SU-DHL-6 (cell line): ENCODE data around the gene PDE4B.
"Not testable (repeated sequence)": the region's sequence is repeated elsewhere in the genome, so short reads cannot be mapped to it uniquely, and the experiment has no call there.

Experiments
- H2AFZ ChIP-seq: fragments of 200-600 bp; sonication (generic); 2 replicates; pipeline ENCODE4 v1.6.1; 2014; ENCODE audit warnings: low read depth, mild to moderate bottlenecking, moderate library complexity, mixed read lengths, antibody characterized with exemption, low read length; ENCODE audit not compliant: severe bottlenecking
- H3F3A ChIP-seq: fragments of 200-600 bp; shearing (Covaris generic); 2 replicates; pipeline ENCODE4 v1.6.0; 2016; ENCODE audit warnings: antibody characterized with exemption, mild to moderate bottlenecking; ENCODE audit not compliant: insufficient read depth
- H3K27ac ChIP-seq: fragments of 200-600 bp; sonication (generic); 2 replicates; pipeline ENCODE4 v1.5.1; 2016; ENCODE audit warnings: low read depth, mild to moderate bottlenecking, low read length, moderate library complexity, mixed read lengths
- H3K27me3 ChIP-seq: fragments of 200-600 bp; sonication (generic), shearing (Covaris generic); 2 replicates; pipeline ENCODE4 v1.6.0; 2014; ENCODE audit warnings: mild to moderate bottlenecking, low read length
- H3K36me3 ChIP-seq: fragments of 200-600 bp; sonication (generic); 2 replicates; pipeline ENCODE4 v1.6.1; 2014; ENCODE audit warnings: mild to moderate bottlenecking, low read length, mixed read lengths
- H3K4me2 ChIP-seq: fragments of 300-600, 200-600 bp; shearing (Covaris generic), sonication (generic); 2 replicates; pipeline ENCODE4 v1.6.0; 2014; ENCODE audit warnings: low read length, low read depth, mild to moderate bottlenecking; ENCODE audit not compliant: poor library complexity, severe bottlenecking
- H3K4me3 ChIP-seq: fragments of 200-600 bp; sonication (generic); 2 replicates; pipeline ENCODE4 v1.5.1; 2014; ENCODE audit warnings: antibody characterized with exemption, low read length, mild to moderate bottlenecking, mixed read lengths; ENCODE audit not compliant: insufficient read depth, poor library complexity, severe bottlenecking
- H3K79me2 ChIP-seq: fragments of 200-600 bp; sonication (generic); 2 replicates; pipeline ENCODE4 v1.6.1; 2014; ENCODE audit warnings: mild to moderate bottlenecking, low read length, moderate library complexity; ENCODE audit not compliant: insufficient read depth
- H3K9ac ChIP-seq: fragments of 200-600 bp; sonication (generic); 2 replicates; pipeline ENCODE4 v1.7.0; 2014; ENCODE audit warnings: mild to moderate bottlenecking, low read length
- H3K9me2 ChIP-seq: fragments of 200-600 bp; sonication (generic); replicated peaks from 2 replicates; pipeline ENCODE4 v1.6.1; 2014; ENCODE audit warnings: low read length; ENCODE audit not compliant: insufficient read depth
- H3K9me3 ChIP-seq: fragments of 200-600 bp; sonication (generic); 2 replicates; pipeline ENCODE4 v1.6.1; 2014; ENCODE audit warnings: low read length, mixed read lengths; ENCODE audit not compliant: insufficient read depth
- H4K20me1 ChIP-seq: fragments of 200-600 bp; sonication (generic); 2 replicates; pipeline ENCODE4 v1.6.1; 2014; ENCODE audit warnings: low read depth, mild to moderate bottlenecking, antibody characterized with exemption, low read length, moderate library complexity, mixed read lengths
- CTCF ChIP-seq: fragments of 200-600 bp; sonication (generic); IDR thresholded peaks from one replicate; pipeline ENCODE4 v1.5.1; 2017; ENCODE audit warnings: antibody characterized with exemption, mild to moderate bottlenecking, low read length, moderate library complexity; ENCODE audit not compliant: insufficient read depth, poor library complexity, severe bottlenecking
- EZH2phosphoT487 ChIP-seq: fragments of 200-600 bp; sonication (generic), shearing (Covaris generic); conservative IDR thresholded peaks from 2 replicates; pipeline ENCODE4 v1.6.1; 2018; ENCODE audit warnings: mild to moderate bottlenecking, antibody characterized with exemption, low read length, moderate library complexity, mixed read lengths

Gene PDE4B

GRCh38 chr1:65964123-65964522 lies 171.4 kb downstream of the PDE4B start:
- Histone ChIP-seq H3K4me2 (no peak overlapping the region), H3K27ac (no peak overlapping the region), H3K36me3 (no peaks in the 10 kb centered on the region), H4K20me1 (no peaks in the 10 kb centered on the region), H2AFZ (no peak overlapping the region), H3F3A (no peaks in the 10 kb centered on the region), H3K9me2 (no peaks in the 10 kb centered on the region), H3K27me3 (no peaks in the 10 kb centered on the region), H3K9ac (no peak overlapping the region), H3K4me3 (no peak overlapping the region), H3K9me3 (no peaks in the 10 kb centered on the region), H3K79me2 (no peaks in the 10 kb centered on the region)
- TF ChIP-seq CTCF (no peak), EZH2phosphoT487 (no peak)

GRCh38 chr1:65965112-65965996 lies 172.7 kb downstream of the PDE4B start:
- Histone ChIP-seq H3K27ac (no peak overlapping the region), H3K9me3 (no peaks in the 10 kb centered on the region), H3K9ac (no peak overlapping the region), H3K4me3 (no peak overlapping the region), H3K36me3 (no peaks in the 10 kb centered on the region), H3K4me2 (no peak overlapping the region), H2AFZ (no peak overlapping the region), H3K79me2 (no peaks in the 10 kb centered on the region), H3K9me2 (no peaks in the 10 kb centered on the region), H3F3A (no peaks in the 10 kb centered on the region), H4K20me1 (no peaks in the 10 kb centered on the region), H3K27me3 (no peaks in the 10 kb centered on the region)
- no peak for TF ChIP-seq CTCF
- TF ChIP-seq EZH2phosphoT487, result no peak

DNA sequence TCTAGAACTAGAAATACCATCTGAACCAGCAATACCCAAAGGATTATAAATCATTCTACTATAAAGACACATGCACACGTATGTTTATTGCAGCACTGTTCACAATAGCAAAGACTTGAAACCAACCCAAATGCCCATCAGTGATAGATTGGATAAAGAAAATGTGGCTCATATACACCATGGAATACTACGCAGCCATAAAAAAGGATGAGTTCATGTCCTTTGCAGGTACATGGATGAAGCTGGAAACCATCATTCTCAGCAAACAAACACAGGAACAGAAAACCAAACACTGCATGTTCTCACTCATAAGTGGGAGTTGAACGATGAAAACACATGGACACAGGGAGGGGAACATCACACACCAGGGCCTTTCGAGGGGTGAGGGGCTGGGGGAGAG lies 174.8 kb downstream of the PDE4B start:
- H3K79me2 ChIP-seq, H3K4me3 ChIP-seq, H3K27ac ChIP-seq, H3K36me3 ChIP-seq, H3F3A ChIP-seq, H3K9ac ChIP-seq, H3K9me2 ChIP-seq, H3K9me3 ChIP-seq, H2AFZ ChIP-seq, H3K27me3 ChIP-seq, H3K4me2 ChIP-seq, H4K20me1 ChIP-seq: not testable (repeated sequence)

DNA sequence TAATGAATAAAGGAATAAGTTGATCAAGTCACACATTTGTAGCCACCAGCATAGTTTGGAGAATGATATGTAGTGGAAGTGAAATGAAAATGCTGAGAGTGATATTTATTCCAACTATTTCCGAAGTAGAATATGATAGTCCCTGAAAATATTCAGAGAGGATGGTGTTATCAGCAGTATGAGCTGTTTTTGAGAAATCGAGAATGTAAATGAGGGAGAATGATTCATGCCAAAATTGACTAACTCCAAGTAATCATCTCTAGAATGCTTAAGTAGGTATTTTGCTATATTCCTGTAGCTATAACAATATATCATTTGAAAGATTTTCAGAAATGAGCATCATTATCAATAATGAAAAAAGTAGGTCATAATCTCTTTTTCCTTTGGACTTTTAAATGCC lies 178.9 kb downstream of the PDE4B start:
- H3K27ac ChIP-seq, result no peak overlapping the region
- no peaks in the 10 kb centered on the region for H3F3A ChIP-seq
- H4K20me1 ChIP-seq, result no peaks in the 10 kb centered on the region
- TF ChIP-seq CTCF (no peak), EZH2phosphoT487 (no peak)
- H3K4me2 ChIP-seq, result no peak overlapping the region
- no peak overlapping the region for H3K4me3 ChIP-seq
- no peak overlapping the region for H2AFZ ChIP-seq
- no peak overlapping the region for H3K9ac ChIP-seq
- H3K9me3 ChIP-seq, result no peaks in the 10 kb centered on the region
- no peaks in the 10 kb centered on the region for H3K79me2 ChIP-seq
- no peaks in the 10 kb centered on the region for H3K27me3 ChIP-seq
- no peaks in the 10 kb centered on the region for H3K9me2 ChIP-seq
- H3K36me3 ChIP-seq, result no peaks in the 10 kb centered on the region
